ENCODE data around the gene OCA2. TPM values are rescaled to one million over a fixed set of nuclear protein-coding genes. Genes with fewer than 3 reads are reported as not detected.

OCA2 gene
- polyA plus RNA-seq (2012; ENCODE audit: insufficient read length, low read depth) = not detected

GRCh38 chr15:28098766-28099554, at the start of gene OCA2:
OCA2 (minus strand) TSS chr15:28099315; CDS start chr15:28081874, 17,441 bp downstream.
- no peak for TF ChIP-seq TAF1 (IDR thresholded peaks at IDR 0.05; ENCODE audit: borderline replicate concordance, insufficient read depth, low read length)
- no peak for TF ChIP-seq SIN3A (IDR thresholded peaks at IDR 0.05; ENCODE audit: borderline replicate concordance, insufficient read depth, low read length)
- no peak for TF ChIP-seq FOXP2 (optimal IDR thresholded peaks at IDR 0.05; ENCODE audit: borderline replicate concordance, extremely low read depth, extremely low read length, insufficient read depth)
- no peak for TF ChIP-seq POLR2AphosphoS5 (IDR thresholded peaks at IDR 0.05; ENCODE audit: low read depth, low read length)
- TF ChIP-seq REST (IDR thresholded peaks at IDR 0.05; ENCODE audit: insufficient read depth in 1 of 2, low read depth in 2 of 2, low read length in 2 of 2) = no peak

- TF ChIP-seq POLR2AphosphoS5 (IDR thresholded peaks at IDR 0.05; ENCODE audit: low read depth, low read length) = no peak
- TF ChIP-seq SIN3A (IDR thresholded peaks at IDR 0.05; ENCODE audit: borderline replicate concordance, insufficient read depth, low read length) = no peak
- TF ChIP-seq FOXP2 (optimal IDR thresholded peaks at IDR 0.05; ENCODE audit: borderline replicate concordance, extremely low read depth, extremely low read length, insufficient read depth) = no peak
- TF ChIP-seq REST (IDR thresholded peaks at IDR 0.05; ENCODE audit: insufficient read depth in 1 of 2, low read depth in 2 of 2, low read length in 2 of 2) = no peak
- no peak for TF ChIP-seq TAF1 (IDR thresholded peaks at IDR 0.05; ENCODE audit: borderline replicate concordance, insufficient read depth, low read length)
Observed at GRCh38 chr15:28147801-28148200, 48.7 kb upstream of the OCA2 start.

GRCh38 chr15:28140062-28140461, 40.9 kb upstream of the OCA2 start:
- TF ChIP-seq FOXP2 (optimal IDR thresholded peaks at IDR 0.05; ENCODE audit: borderline replicate concordance, extremely low read depth, extremely low read length, insufficient read depth) = no peak
- TF ChIP-seq SIN3A (IDR thresholded peaks at IDR 0.05; ENCODE audit: borderline replicate concordance, insufficient read depth, low read length) = no peak
- no peak for TF ChIP-seq REST (IDR thresholded peaks at IDR 0.05; ENCODE audit: insufficient read depth in 1 of 2, low read depth in 2 of 2, low read length in 2 of 2)
- no peak for TF ChIP-seq TAF1 (IDR thresholded peaks at IDR 0.05; ENCODE audit: borderline replicate concordance, insufficient read depth, low read length)
- no peak for TF ChIP-seq POLR2AphosphoS5 (IDR thresholded peaks at IDR 0.05; ENCODE audit: low read depth, low read length)

- no peak for TF ChIP-seq SIN3A (IDR thresholded peaks at IDR 0.05; ENCODE audit: borderline replicate concordance, insufficient read depth, low read length)
Observed at GRCh38 chr15:28133281-28133680, 34.2 kb upstream of the OCA2 start.

- TF ChIP-seq TAF1 (IDR thresholded peaks at IDR 0.05; ENCODE audit: borderline replicate concordance, insufficient read depth, low read length) (no peak), FOXP2 (optimal IDR thresholded peaks at IDR 0.05; ENCODE audit: borderline replicate concordance, extremely low read depth, extremely low read length, insufficient read depth) (no peak), REST (IDR thresholded peaks at IDR 0.05; ENCODE audit: insufficient read depth in 1 of 2, low read depth in 2 of 2, low read length in 2 of 2) (no peak), SIN3A (IDR thresholded peaks at IDR 0.05; ENCODE audit: borderline replicate concordance, insufficient read depth, low read length) (no peak), POLR2AphosphoS5 (IDR thresholded peaks at IDR 0.05; ENCODE audit: low read depth, low read length) (no peak)
Observed at GRCh38 chr15:28132524-28133275, 33.6 kb upstream of the OCA2 start.

Data from PFSK-1 (cell line).